SW 1271 (cell line): Measurements from ENCODE around the gene OR11G2.
A peak's percentile ranks its signal among the peaks of the same experiment; 100 is the strongest.
"Not testable (repeated sequence)": the region's sequence is repeated elsewhere in the genome, so short reads cannot be mapped to it uniquely, and the experiment has no call there.

Source experiments
- DNase-seq, 2 experiments: peaks; one replicate each; lab custom pipeline; 2025; lab: John Stamatoyannopoulos, UW

OR11G2 gene

GRCh38 chr14:20228681-20229080, 38.0 kb downstream of the OR11G2 start, which contains the start of gene OR11H7:
Gene OR11H7, plus strand, starts transcription at chr14:20228981.
- no peak for DNase-seq

DNA sequence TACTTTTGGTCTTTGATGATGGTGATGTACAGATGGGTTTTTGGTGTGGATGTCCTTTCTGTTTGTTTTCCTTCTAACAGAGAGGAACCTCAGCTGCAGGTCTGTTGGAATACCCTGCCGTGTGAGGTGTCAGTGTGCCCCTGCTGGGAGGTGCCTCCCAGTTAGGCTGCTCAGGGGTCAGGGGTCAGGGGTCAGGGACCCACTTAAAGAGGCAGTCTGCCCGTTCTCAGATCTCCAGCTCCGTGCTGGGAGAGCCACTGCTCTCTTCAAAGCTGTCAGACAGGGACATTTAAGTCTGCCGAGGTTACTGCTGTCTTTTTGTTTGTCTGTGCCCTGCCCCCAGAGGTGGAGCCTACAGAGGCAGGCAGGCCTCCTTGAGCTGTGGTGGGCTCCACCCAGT, 44.7 kb downstream of the OR11G2 start:
- DNase-seq = not testable (repeated sequence)

GRCh38 chr14:20247646-20248246, 57.0 kb downstream of the OR11G2 start:
- peak in 1 of 2 experiments; percentile 27 for DNase-seq
